A673 (cell line): ENCODE results near the gene KLHL42. TPM values are rescaled to one million over a fixed set of nuclear protein-coding genes. Genes with fewer than 3 reads are reported as not detected.

Experiments
- BruUV-seq: library from RNA; stranded (reverse); fragments of 400-500 nt; replicated peaks from 2 replicates; lab custom pipeline; 2021; lab: Mats Ljungman, UMichigan
- CTCF ChIA-PET: fragments of 300-600 bp; sonication (Branson Sonifier 250); formaldehyde crosslinking; loops from one replicate; lab custom pipeline; 2022; ENCODE audit warnings: antibody characterized with exemption; lab: Charles Lee
- POLR2A ChIA-PET: fragments of 300-600 bp; sonication (Branson Sonifier 250); formaldehyde crosslinking; loops from one replicate; lab custom pipeline; 2022; ENCODE audit warnings: antibody characterized with exemption; ENCODE audit not compliant: low non-redundant PET; lab: Charles Lee
- DNase-seq: peaks from one replicate; pipeline ENCODE4 v3.0.0-alpha.2; 2015; ENCODE audit warnings: low spot score
- H3K27ac ChIP-seq: fragments of 200-600 bp; sonication (generic); 2 replicates; pipeline ENCODE4 v1.5.1; 2016; ENCODE audit warnings: mixed run types, low read depth, mild to moderate bottlenecking, mixed read lengths, antibody characterized with exemption, low read length; ENCODE audit not compliant: poor library complexity, severe bottlenecking
- H3K27me3 ChIP-seq: fragments of 200-600 bp; sonication (generic); replicated peaks from 2 replicates; pipeline ENCODE4 v1.6.1; 2017; ENCODE audit warnings: mixed run types, low read depth, mild to moderate bottlenecking, mixed read lengths, antibody characterized with exemption, low read length; ENCODE audit not compliant: insufficient read depth, poor library complexity
- H3K36me3 ChIP-seq: fragments of 200-600 bp; sonication (generic); 2 replicates; pipeline ENCODE4 v1.6.1; 2016; ENCODE audit warnings: mixed run types, mild to moderate bottlenecking, mixed read lengths, antibody characterized with exemption, low read length; ENCODE audit not compliant: insufficient read depth, poor library complexity, severe bottlenecking
- H3K4me1 ChIP-seq: fragments of 200-600 bp; sonication (generic); 2 replicates; pipeline ENCODE4 v1.6.1; 2017; ENCODE audit warnings: mixed run types, mild to moderate bottlenecking, mixed read lengths, antibody characterized with exemption, low read length; ENCODE audit not compliant: insufficient read depth, poor library complexity, severe bottlenecking
- H3K4me3 ChIP-seq: fragments of 200-600 bp; sonication (generic); 2 replicates; pipeline ENCODE4 v1.5.1; 2016; ENCODE audit warnings: low read depth, mixed run types, mild to moderate bottlenecking, mixed read lengths, low read length; ENCODE audit not compliant: poor library complexity, severe bottlenecking
- H3K9me3 ChIP-seq: fragments of 200-600 bp; sonication (generic); 2 replicates; pipeline ENCODE4 v1.6.1; 2016; ENCODE audit warnings: mixed run types, low read depth, mild to moderate bottlenecking, mixed read lengths, antibody characterized with exemption, low read length; ENCODE audit not compliant: poor library complexity, severe bottlenecking
- EZH2 ChIP-seq: fragments of 200-600 bp; sonication (generic); IDR thresholded peaks from 2 replicates; pipeline ENCODE4 v1.6.1; 2017; ENCODE audit warnings: borderline replicate concordance, low read depth, mild to moderate bottlenecking, mixed read lengths, antibody characterized with exemption, low read length; ENCODE audit not compliant: poor library complexity, severe bottlenecking
- intact Hi-C: fragments of 100-400 bp; cut with micrococcal nuclease; formaldehyde crosslinking; loops from one replicate; pipeline ENCODE4 v1.10.0; 2022; ENCODE audit not compliant: unreplicated experiment
- total RNA-seq: library from RNA; stranded (reverse); gene quantifications from 2 replicates; pipeline ENCODE4 v1.2.3, GENCODE V29; 2021
- TF ChIP-seq, protein P1 (sequence below): fragments of 300-800, 200-600 bp; sonication (generic); conservative IDR thresholded peaks from 2 replicates; pipeline ENCODE4 v1.5.1; 2017; ENCODE audit warnings: low read depth, mild to moderate bottlenecking, antibody characterized with exemption, low read length, moderate library complexity, mixed read lengths

KLHL42 gene
- total RNA-seq, 1 experiment from 2014 or later: 32.4 TPM

DNA sequence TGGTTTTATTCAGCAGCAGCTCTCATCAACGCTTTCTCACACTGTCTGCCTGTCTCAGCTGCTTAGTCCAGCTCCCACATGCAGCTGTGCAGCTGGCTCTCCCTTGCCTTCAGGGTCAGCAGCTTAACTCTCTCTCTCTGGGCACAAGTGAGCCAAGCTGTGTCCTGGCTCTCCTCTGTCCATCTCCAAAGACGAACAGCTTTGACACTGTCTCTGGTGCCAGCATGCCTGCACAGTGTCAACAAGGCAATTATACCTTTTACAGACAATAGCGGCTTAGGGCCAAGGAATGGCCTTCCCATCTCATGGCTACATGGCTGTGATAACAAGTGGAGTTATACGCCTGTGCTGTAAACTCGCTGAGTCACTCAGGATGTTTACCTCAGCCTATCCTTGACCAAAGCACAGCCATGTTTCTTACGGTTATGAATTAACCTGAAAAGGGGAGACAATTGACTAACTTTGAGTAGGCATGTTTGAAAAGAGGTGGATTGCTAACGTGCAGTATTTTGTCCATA lies 38.4 kb downstream of the KLHL42 start:
- DNase-seq: no peak
- ChIA-PET POLR2A (no interaction called here), CTCF (no interaction called here)
- H3K36me3 ChIP-seq: no peaks in the 10 kb centered on the region
- no peak overlapping the region for H3K4me3 ChIP-seq
- no peaks in the 10 kb centered on the region for H3K27me3 ChIP-seq
- TF ChIP-seq EZH2: no peak
- TF ChIP-seq, protein P1, sequence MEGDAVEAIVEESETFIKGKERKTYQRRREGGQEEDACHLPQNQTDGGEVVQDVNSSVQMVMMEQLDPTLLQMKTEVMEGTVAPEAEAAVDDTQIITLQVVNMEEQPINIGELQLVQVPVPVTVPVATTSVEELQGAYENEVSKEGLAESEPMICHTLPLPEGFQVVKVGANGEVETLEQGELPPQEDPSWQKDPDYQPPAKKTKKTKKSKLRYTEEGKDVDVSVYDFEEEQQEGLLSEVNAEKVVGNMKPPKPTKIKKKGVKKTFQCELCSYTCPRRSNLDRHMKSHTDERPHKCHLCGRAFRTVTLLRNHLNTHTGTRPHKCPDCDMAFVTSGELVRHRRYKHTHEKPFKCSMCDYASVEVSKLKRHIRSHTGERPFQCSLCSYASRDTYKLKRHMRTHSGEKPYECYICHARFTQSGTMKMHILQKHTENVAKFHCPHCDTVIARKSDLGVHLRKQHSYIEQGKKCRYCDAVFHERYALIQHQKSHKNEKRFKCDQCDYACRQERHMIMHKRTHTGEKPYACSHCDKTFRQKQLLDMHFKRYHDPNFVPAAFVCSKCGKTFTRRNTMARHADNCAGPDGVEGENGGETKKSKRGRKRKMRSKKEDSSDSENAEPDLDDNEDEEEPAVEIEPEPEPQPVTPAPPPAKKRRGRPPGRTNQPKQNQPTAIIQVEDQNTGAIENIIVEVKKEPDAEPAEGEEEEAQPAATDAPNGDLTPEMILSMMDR: no peak
- no peak overlapping the region for H3K27ac ChIP-seq
- H3K4me1 ChIP-seq: peaks cover 6% of the 10 kb centered on the region
- BruUV-seq: no TSS peak
- no peaks in the 10 kb centered on the region for H3K9me3 ChIP-seq
- intact Hi-C loops: no loop called here

GRCh38 chr12:27820564-27820963 lies 40.5 kb downstream of the KLHL42 start:
- DNase-seq: no peak
- Histone ChIP-seq H3K4me1 (no peaks in the 10 kb centered on the region), H3K4me3 (no peak overlapping the region), H3K9me3 (no peaks in the 10 kb centered on the region), H3K27ac (no peak overlapping the region), H3K27me3 (no peaks in the 10 kb centered on the region), H3K36me3 (no peaks in the 10 kb centered on the region)
- TF ChIP-seq, protein P1: no peak
- no peak for TF ChIP-seq EZH2
- CTCF ChIA-PET: interaction anchor here (0.6 kb wide), 1 partner anchor 446 kb away, joined by 5 read pairs; no protein-coding TSS in a partner anchor
- POLR2A ChIA-PET: no interaction called here
- intact Hi-C loops: no loop called here
- BruUV-seq: no TSS peak

DNA sequence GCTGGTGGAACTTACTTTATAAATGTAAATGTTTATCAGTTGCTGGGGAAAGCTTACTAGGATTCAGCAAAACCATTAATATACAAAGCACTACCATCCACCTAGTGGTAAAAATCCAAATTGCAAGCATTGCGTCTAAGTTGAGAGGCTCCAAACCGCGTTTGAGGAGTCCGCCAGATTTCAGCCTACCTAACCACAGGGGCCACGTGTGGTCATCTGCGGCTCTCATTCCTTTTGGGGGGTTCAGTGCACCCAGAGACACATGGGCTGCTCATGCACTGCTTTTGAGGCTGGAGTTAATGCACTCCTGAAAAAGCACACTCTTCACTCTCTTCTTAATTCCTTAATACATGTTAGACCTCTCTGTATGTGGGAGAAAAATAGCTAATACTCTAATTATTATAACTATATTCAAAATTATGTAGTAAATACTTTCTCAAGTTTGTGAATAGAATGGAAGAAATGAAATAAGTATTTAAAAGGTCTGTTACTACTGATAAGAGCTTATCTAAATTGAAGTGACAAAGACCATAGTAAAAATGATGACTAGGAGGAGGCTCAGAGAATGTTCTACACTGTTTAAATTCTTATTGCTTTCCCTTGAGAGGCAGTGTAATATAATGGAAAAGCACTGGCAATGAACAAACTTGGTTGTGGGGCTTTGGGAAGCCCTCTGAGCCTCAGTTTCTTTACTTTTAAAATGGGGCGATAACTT lies 41.4 kb downstream of the KLHL42 start:
- Histone ChIP-seq H3K4me1 (no peaks in the 10 kb centered on the region), H3K27ac (no peak overlapping the region), H3K36me3 (no peaks in the 10 kb centered on the region), H3K4me3 (peak overlapping the region; percentile 10), H3K27me3 (no peaks in the 10 kb centered on the region), H3K9me3 (no peaks in the 10 kb centered on the region)
- no TSS peak for BruUV-seq
- intact Hi-C loops: loop anchor here (1.0 kb wide), 1 partner anchor 88 kb away; no protein-coding TSS in a partner anchor
- CTCF ChIA-PET: interaction anchor here (0.6 to 1.1 kb wide), 4 partner anchors 35 to 446 kb away, joined by 3 to 5 read pairs (median 3); no protein-coding TSS in a partner anchor
- peak; percentile 78 for DNase-seq
- TF ChIP-seq EZH2: no peak
- TF ChIP-seq, protein P1: peak; percentile 80
- POLR2A ChIA-PET: no interaction called here
